T47D (cell line): ENCODE results near the gene IQCC.
"Not testable (repeated sequence)": the region's sequence is repeated elsewhere in the genome, so short reads cannot be mapped to it uniquely, and the experiment has no call there.

ENCODE experiments used
- DNase-seq, 2 experiments: peaks; one replicate each; pipeline versions ENCODE4 v3.0.0 to v3.0.0-alpha.2; 2011 to 2012; ENCODE audit warnings: low read depth in 1 of 2, low spot score in 1 of 2
- JUND ChIP-seq: IDR thresholded peaks from 2 replicates; pipeline ENCODE4 v1.6.1; 2012; ENCODE audit warnings: low read depth
- in situ Hi-C: cut with HindIII; loops from 2 replicates; pipeline ENCODE4 v1.10.0; 2016; ENCODE audit warnings: low sequenced_read_pairs, low pct_unique_long_range_greater_than_20kb

IQCC gene

GRCh38 chr1:32205401-32206370, at the start of gene IQCC:
IQCC (plus strand) TSS chr1:32205671; CDS start chr1:32205682, 11 bp downstream.
- in situ Hi-C loops = no loop called here
- TF ChIP-seq JUND = no peak

GRCh38 chr1:32159189-32159588, 46.3 kb upstream of the IQCC start:
- in situ Hi-C loops = no loop called here
- TF ChIP-seq JUND = no peak
- DNase-seq = no peak

More at GRCh38 chr1:32205401-32206370, at the start of gene IQCC:
- DNase-seq = peak; percentile 66 to 86

DNA sequence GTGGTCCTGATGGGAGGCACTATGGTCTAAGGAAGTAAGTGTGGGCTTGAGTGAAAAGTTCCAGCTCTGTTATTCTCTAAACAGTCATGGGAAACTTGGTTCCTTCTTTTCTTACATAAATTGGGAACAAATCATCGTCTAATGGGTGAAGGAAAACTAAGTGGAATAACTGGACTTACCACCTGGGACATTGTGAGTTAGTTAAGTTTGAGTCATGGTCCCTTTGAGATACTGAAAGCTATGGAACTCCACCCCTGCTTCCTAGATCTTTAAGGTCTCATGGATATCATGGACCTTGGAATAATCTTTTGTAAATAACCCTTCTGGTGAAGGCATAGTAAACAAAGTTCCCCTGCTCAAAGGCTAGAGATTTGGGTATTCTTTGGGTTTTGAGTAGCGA, 42.1 kb upstream of the IQCC start:
- no peak for DNase-seq
- in situ Hi-C loops = no loop called here
- TF ChIP-seq JUND = no peak

GRCh38 chr1:32165633-32166032, 39.8 kb upstream of the IQCC start:
- in situ Hi-C loops, DNase-seq: not testable (repeated sequence)

GRCh38 chr1:32170991-32171390, 34.5 kb upstream of the IQCC start:
- in situ Hi-C loops = no loop called here
- DNase-seq = no peak
- no peak for TF ChIP-seq JUND

- DNase-seq = no peak
- in situ Hi-C loops = no loop called here
These were observed 32.7 kb upstream of the IQCC start for GRCh38 chr1:32172621-32173245.

GRCh38 chr1:32178380-32179192, 26.9 kb upstream of the IQCC start:
- DNase-seq = no peak
- in situ Hi-C loops = no loop called here
- no peak for TF ChIP-seq JUND

More at GRCh38 chr1:32172621-32173245, 32.7 kb upstream of the IQCC start:
- no peak for TF ChIP-seq JUND

DNA sequence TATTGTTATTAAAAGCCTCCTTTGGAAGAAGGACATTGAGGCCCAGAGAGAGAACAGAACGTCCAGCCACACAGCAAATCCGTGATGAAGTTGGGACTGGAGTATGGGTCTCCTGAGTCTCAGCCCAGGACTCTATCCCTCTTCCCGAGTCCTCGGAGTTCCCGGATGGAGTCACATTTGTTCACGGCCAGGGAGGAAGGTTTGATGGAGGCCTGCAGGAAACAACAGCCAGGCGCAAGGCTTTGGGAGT, 26.4 kb upstream of the IQCC start:
- no peak for DNase-seq
- in situ Hi-C loops = no loop called here

GRCh38 chr1:32179443-32180185, 25.9 kb upstream of the IQCC start, which contains the start of gene TXLNA:
TXLNA (plus strand) TSS chr1:32179675; CDS start chr1:32180346, 671 bp downstream.
- DNase-seq = peak; percentile 88 to 91
- no peak for TF ChIP-seq JUND
- in situ Hi-C loops = no loop called here

More for the DNA sequence above, 26.4 kb upstream of the IQCC start:
- TF ChIP-seq JUND = no peak

DNA sequence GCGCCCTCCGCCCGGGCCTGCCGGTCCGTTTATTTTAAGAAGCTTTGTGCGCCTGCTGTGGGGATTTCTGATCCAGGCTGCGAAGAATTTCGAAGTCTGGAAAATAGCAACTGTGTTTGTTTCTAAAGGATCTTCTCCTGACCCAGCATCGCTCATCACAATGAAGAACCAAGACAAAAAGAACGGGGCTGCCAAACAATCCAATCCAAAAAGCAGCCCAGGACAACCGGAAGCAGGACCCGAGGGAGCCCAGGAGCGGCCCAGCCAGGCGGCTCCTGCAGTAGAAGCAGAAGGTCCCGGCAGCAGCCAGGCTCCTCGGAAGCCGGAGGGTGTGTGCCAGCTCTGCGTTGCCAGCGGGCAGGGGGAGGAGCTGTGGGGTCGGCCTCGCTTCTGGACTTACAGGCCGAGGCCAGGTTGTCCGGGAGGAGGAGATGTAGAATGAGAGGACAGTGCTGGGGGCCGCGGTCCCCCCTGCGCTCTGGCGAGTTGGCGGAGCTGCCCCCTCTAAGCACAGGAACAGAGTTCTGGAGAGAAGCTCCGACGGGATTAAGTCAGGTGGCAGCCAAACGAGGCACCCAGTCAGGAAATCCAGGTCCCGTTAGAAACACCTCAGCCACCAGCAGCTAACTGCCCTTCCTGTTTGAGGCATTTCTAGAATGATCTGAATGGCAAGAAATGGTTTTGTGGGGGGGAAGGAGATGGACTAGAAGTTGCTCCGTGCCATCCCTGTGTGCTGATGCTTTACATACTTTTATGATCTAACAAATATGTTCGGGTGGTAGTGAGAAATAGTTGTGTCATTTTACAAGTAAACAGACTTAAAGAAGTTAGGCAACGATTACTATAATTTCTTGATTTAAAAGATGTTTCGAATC, 25.0 kb upstream of the IQCC start:
- peak; percentile 23 to 36 for DNase-seq
- TF ChIP-seq JUND = no peak
- in situ Hi-C loops = no loop called here

- no peak for TF ChIP-seq JUND
- in situ Hi-C loops = no loop called here
- no peak for DNase-seq
These were observed 24.4 kb upstream of the IQCC start for GRCh38 chr1:32181065-32181464.
